NCI-H82 treated with DMSO at 0.1 percent for 48 hours (cell line): Measurements from ENCODE around the gene GRIK4.

Experiments
- DNase-seq: peaks from one replicate; lab custom pipeline; 2025; ENCODE audit not compliant: unreplicated experiment; lab: John Stamatoyannopoulos, UW

Gene GRIK4

GRCh38 chr11:120523196-120523595 is 11.6 kb downstream of the GRIK4 start:
- DNase-seq, result no peak

- no peak for DNase-seq
Observed at GRCh38 chr11:120524536-120525085, 13.1 kb downstream of the GRIK4 start.

DNA sequence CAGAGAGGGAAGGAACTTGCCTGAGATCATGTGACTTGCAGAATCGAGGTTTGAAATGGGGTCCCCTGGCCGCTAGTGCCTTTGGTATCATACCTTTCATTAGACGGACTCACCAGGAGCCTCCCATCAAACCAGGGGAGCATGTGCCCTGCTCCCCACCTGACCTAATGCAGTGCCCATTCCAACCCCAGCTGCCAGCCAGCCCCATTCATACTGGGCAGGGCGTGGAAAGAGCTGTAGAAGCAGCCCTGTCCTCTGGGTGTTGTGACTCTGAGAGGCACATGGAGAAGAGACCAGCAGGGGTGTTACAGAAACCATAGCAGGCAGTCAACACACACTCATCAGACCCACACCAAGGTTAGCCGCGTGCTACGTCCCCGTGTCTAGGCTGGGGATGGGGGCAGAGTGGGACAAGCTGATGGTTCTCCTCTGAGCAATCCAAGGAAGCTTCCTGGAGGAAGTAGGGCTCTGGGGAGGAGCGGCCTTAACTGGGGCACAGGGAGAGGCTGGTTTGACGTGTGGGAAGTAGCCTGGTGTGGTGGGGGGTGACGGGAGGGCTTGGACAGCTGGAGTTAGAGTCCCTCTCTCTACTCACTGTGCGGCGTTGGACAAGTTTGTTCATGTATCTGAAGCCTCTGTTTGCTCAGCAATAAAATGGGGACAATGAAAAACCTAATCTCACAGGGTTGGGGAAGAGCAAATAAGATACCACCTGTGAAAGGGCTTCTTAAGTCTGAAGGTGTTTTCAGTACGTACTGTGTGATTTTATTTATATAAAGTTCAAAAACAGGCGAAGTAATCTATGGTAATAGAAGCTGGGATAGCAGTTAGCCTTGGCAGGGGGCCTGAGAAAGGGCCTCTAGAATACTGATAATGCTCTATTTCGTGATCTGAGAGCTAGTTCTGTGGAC is 14.0 kb downstream of the GRIK4 start:
- DNase-seq, result no peak

GRCh38 chr11:120526241-120526640 is 14.7 kb downstream of the GRIK4 start:
- DNase-seq, result no peak

DNA sequence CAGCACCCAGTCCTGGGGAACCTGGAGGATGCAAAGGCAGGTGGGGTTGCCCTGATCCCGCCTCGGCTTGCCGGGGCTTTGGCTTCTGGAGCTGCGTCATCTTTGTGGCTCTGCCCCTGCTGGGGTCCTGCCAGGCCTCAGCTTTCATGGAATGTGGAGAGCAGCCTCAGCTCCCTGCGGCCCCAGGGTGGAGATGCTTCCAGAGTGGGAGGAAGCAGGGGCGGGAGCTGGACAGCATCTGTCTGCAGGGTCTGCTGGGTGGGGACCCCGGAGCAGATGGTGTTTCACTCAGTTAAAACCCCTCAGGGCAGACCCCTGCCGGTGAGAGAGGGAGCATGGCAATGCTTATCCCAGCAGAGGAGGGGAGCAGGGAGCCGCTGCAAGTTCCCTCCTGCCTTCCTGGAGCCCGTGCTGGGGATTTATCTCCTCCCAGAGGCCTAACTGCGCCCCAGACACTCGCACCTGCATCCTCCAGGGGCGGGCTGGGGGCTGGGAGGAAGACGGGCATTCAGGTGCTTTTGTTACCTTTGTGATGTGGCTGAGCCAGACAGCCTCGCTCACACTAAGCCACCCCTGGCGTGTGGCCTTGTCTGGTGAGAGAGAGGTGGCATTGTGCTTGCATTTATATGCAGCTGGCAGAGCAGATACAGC is 15.7 kb downstream of the GRIK4 start:
- no peak for DNase-seq

GRCh38 chr11:120528749-120529148 is 17.2 kb downstream of the GRIK4 start:
- no peak for DNase-seq

DNA sequence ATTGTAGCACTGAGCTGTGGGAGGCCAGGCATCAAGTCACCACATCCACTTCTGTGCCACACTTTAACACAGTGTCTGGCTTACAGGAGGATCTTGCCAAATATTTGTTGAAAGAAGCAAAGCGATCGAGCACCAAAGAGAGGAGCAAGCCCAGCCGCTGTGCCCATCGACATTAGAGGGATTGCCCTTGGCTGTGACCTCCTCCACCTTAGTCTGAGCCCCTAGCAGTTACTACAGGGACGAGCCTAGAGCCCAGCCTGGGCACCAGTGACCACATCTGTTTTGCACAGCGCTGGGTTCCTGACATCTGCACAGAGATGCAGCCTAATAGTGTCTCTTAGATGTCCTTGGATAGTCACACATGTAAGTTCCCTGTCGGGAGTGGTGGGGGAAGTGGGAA is 17.7 kb downstream of the GRIK4 start:
- no peak for DNase-seq

GRCh38 chr11:120529911-120530310 is 18.4 kb downstream of the GRIK4 start:
- no peak for DNase-seq

DNA sequence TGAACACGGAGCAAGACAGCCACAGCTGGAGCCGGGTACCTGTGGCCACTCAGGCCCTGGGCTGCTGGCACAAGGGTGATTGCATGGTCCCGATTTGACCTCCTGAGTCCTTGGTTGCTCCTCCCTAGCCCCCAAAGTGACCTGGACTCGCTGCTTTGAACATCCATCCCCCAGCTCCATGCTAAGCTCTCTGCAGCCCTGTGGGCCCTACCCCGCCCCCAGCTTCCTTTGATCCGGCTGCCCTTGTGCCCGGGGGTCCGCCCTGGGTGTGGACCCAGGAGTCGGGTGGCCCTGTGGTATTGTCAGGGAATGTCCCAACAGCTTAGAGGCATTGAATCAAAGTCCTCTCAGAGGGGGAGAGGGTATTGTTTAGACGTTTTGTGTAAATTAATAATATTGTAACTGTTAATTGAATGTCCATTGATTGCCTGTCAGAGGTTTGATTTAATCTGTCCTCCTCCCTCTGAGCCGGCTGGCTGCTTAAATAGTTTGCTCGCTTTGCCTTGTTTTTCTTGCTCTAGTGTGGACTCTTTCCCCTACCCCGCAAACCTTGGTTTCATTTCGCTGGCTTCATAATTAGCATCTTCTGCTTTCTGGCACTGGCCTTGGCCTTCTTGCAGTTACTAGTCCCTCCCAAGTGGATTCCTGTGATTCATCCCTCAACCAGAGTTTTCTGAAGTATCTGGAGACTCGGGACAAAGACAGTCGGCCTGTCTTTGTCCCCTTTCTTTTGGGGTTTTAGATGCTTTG is 20.7 kb downstream of the GRIK4 start:
- DNase-seq, result no peak

DNA sequence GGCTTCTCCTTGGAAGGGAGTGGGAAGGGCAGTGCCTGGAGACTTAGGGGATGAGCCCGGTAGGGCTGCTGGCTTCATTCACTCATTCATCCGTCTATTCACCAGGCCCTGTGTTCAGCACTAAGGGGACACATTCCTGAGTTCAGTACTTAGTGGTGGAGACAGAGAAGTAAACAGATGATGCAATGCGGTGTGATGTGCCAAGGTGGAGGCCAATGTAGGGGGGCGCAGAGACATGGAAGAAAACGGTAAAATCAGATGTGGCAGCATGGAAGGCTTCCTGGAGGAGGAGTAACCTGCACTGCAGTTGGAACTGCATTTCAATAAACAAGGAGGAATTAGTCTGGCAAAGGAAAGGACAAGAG is 21.3 kb downstream of the GRIK4 start:
- no peak for DNase-seq

DNA sequence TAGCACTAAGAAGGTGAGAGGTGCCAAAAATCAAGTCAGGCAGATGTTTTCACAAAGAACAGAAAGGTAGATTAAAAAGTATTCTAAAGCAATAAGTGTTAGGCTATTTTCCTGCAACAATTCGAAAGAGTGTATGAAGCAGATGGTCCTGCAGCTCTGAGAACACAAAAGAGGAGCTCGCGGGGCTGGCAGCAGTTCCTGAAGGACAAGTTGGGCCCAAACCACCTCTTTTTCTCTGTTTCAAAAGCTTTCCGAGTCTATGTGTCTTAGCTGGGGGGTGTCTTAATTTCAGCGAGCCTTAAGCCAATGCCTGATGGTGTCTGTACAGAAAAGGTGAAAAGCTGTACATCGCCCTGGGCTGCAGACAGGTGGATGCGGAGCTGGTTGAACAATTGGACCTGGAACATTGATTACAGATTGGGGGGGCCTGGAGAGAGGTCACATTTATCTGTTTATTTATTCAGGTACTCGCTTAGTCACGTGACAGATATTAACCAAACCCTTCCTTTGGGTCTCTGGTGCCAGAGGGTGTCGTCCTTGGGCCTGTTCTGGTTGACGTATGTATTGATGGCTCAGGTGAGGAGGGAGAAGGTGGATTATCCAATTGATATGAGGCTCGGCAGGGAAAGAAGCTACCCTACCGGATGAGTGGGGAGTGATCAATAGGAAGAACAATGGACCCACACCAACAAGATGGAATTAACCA is 24.7 kb downstream of the GRIK4 start:
- DNase-seq, result no peak

- no peak for DNase-seq
Observed at GRCh38 chr11:120536797-120537169, 25.2 kb downstream of the GRIK4 start.

- DNase-seq, result no peak
Observed at GRCh38 chr11:120537996-120538395, 26.4 kb downstream of the GRIK4 start.

DNA sequence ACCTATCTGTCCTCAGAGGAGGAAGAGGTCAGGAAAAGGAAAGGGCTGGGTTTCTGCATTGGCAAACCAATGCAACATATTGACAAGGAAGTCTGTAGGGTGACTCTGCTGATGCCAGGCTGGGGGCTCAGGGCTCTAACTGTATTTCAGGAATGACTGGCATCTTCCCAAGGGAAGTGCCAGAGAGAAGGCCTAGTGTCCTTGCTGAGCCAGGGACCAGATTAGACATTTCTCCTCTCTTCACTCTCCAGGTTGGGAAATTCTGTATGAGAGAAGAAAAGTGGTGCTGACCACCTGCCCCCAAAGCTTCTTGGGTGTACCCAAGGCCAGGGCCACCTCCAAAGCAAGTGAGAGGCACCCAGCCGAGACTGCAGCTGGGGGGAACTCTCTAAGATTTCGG is 27.2 kb downstream of the GRIK4 start:
- DNase-seq, result no peak

- DNase-seq, result no peak
Observed at GRCh38 chr11:120539667-120540369, 28.3 kb downstream of the GRIK4 start.

DNA sequence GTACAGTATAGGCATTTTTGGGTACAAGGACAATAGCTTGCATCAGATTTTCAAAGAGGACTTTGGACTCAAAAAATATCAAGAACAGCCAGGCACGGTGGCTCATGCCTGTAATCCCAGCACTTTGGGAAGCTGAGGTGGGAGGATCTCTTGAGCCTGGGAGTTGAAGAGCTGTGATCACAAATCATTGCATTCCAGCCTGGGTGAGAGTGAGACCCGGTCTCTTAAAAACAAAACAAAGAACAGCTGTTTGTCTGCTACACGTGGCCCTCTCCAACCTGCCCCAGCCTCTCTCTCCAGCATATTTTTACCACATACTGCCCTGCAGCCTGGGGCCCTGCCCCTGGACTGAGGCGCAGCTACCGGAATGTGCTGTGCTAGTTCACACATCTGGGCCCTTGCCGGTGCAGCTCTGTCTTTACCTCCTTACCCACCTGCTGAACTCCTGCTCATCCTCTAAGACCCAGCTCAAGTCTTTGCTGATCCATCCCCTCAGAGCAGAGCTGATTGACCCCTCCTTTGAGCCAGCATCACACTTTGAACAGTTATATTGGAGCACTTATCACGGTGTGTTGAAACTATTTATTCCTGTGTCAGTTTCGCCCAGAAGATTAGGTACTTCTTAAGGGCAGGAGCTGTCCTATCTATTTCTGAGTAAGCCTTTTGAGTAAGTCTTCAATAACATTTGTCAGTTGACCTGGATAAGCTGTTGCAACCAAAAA is 29.4 kb downstream of the GRIK4 start:
- no peak for DNase-seq

GRCh38 chr11:120543521-120544215 is 32.1 kb downstream of the GRIK4 start:
- no peak for DNase-seq

GRCh38 chr11:120545813-120546212 is 34.3 kb downstream of the GRIK4 start:
- DNase-seq, result no peak
